Activated CD8-positive, alpha-beta T cell treated with anti-CD3 and anti-CD28 coated beads, Interleukin-2, amount 10 ng/mL, durations not matched to agents 7 days and 5 days (primary cell): Measurements from ENCODE around the gene NPM1. TPM values are rescaled to one million over a fixed set of nuclear protein-coding genes. Genes with fewer than 3 reads are reported as not detected.
"Not testable (repeated sequence)": the region's sequence is repeated elsewhere in the genome, so short reads cannot be mapped to it uniquely, and the experiment has no call there.

Experiments used
- ATAC-seq: fragments of 150-1000 bp; cut with Tn5 transposase; one replicate; pipeline ENCODE4 v1.10.0; 2021; ENCODE audit warnings: moderate library complexity
- CTCF ChIA-PET: fragments of 350-600 bp; sonication (Branson Sonifier 250); formaldehyde crosslinking; loops from one replicate; lab custom pipeline; 2021; ENCODE audit warnings: antibody characterized with exemption; lab: Charles Lee
- POLR2A ChIA-PET: fragments of 350-600 bp; sonication (Branson Sonifier 250); formaldehyde crosslinking; loops from one replicate; lab custom pipeline; 2021; ENCODE audit warnings: antibody characterized with exemption; lab: Charles Lee
- DNase-seq: peaks from one replicate; pipeline ENCODE4 v3.0.0-alpha.2; 2020
- H3K27ac Mint-ChIP-seq: one replicate; pipeline ENCODE4 v1.8.0; 2021; ENCODE audit warnings: mild to moderate bottlenecking, mixed read lengths
- H3K27me3 Mint-ChIP-seq: one replicate; pipeline ENCODE4 v1.8.0; 2021; ENCODE audit warnings: low read depth, mixed read lengths
- H3K36me3 Mint-ChIP-seq: one replicate; pipeline ENCODE4 v1.8.0; 2021; ENCODE audit warnings: low read depth, mixed read lengths
- H3K4me1 Mint-ChIP-seq: one replicate; pipeline ENCODE4 v1.8.0; 2021; ENCODE audit warnings: low read depth, mixed read lengths
- H3K4me3 Mint-ChIP-seq: one replicate; pipeline ENCODE4 v1.8.0; 2021; ENCODE audit warnings: mild to moderate bottlenecking, mixed read lengths
- H3K9me3 Mint-ChIP-seq: one replicate; pipeline ENCODE4 v1.8.0; 2022; ENCODE audit warnings: mixed read lengths; ENCODE audit not compliant: insufficient read depth
- total RNA-seq, 2 experiments: library from RNA; stranded (reverse); gene quantifications; one replicate each; pipeline ENCODE4 v1.2.3, GENCODE V29; 2021

The NPM1 gene
- total RNA-seq, 2 experiments from 2014 or later: 1,308 to 1,394 TPM

- not testable (repeated sequence) for H3K27me3 Mint-ChIP-seq, H3K4me3 Mint-ChIP-seq, DNase-seq, H3K27ac Mint-ChIP-seq, H3K9me3 Mint-ChIP-seq, ATAC-seq
- Mint-ChIP-seq H3K4me1 (peaks cover 41% of the 10 kb centered on the region), H3K36me3 (peaks cover 65% of the 10 kb centered on the region)
- POLR2A ChIA-PET: interaction anchor here (0.6 to 1.0 kb wide), 3 partner anchors 10 to 782 kb away, joined by 3 to 5 read pairs (median 4); no protein-coding TSS in a partner anchor
- CTCF ChIA-PET: interaction anchor here (1.5 kb wide), 1 partner anchor 9 kb away, joined by 3 read pairs; no protein-coding TSS in a partner anchor
Observed at GRCh38 chr5:171398660-171399059, 11.0 kb downstream of the NPM1 start.

GRCh38 chr5:171400169-171400568 lies 12.5 kb downstream of the NPM1 start:
- Mint-ChIP-seq H3K4me3 (no peak overlapping the region), H3K27ac (no peak overlapping the region), H3K27me3 (no peaks in the 10 kb centered on the region), H3K9me3 (no peaks in the 10 kb centered on the region), H3K36me3 (peaks cover 59% of the 10 kb centered on the region), H3K4me1 (peaks cover 37% of the 10 kb centered on the region)
- ChIA-PET CTCF (no interaction called here), POLR2A (no interaction called here)
- ATAC-seq (no peak), DNase-seq (no peak)

GRCh38 chr5:171401167-171401947 lies 13.7 kb downstream of the NPM1 start:
- POLR2A ChIA-PET: interaction anchor here (1.0 kb wide), 1 partner anchor 9 kb away, joined by 3 read pairs; no protein-coding TSS in a partner anchor
- CTCF ChIA-PET: interaction anchor here (0.6 kb wide), 1 partner anchor 1117 kb away, joined by 3 read pairs; no protein-coding TSS in a partner anchor
- Mint-ChIP-seq H3K27me3 (no peaks in the 10 kb centered on the region), H3K4me1 (peaks cover 38% of the 10 kb centered on the region), H3K36me3 (peaks cover 64% of the 10 kb centered on the region), H3K4me3 (no peak overlapping the region), H3K9me3 (no peaks in the 10 kb centered on the region), H3K27ac (no peak overlapping the region)
- DNase-seq (no peak), ATAC-seq (no peak)

GRCh38 chr5:171402751-171403150 lies 15.1 kb downstream of the NPM1 start:
- peaks cover 34% of the 10 kb centered on the region for H3K4me1 Mint-ChIP-seq
- DNase-seq, POLR2A ChIA-PET, ATAC-seq, H3K4me3 Mint-ChIP-seq, H3K27ac Mint-ChIP-seq, CTCF ChIA-PET, H3K9me3 Mint-ChIP-seq, H3K27me3 Mint-ChIP-seq: not testable (repeated sequence)
- H3K36me3 Mint-ChIP-seq: peaks cover 65% of the 10 kb centered on the region

GRCh38 chr5:171405615-171406014 lies 18.0 kb downstream of the NPM1 start:
- Mint-ChIP-seq H3K36me3 (peaks cover 65% of the 10 kb centered on the region), H3K27ac (no peak overlapping the region), H3K4me3 (no peak overlapping the region), H3K4me1 (peaks cover 35% of the 10 kb centered on the region), H3K9me3 (no peaks in the 10 kb centered on the region), H3K27me3 (no peaks in the 10 kb centered on the region)
- DNase-seq (no peak), ATAC-seq (no peak)
- CTCF ChIA-PET: interaction anchor here (0.8 to 1.9 kb wide), 8 partner anchors 9 to 1092 kb away, joined by 3 to 8 read pairs (median 4); partner anchors contain the start of gene FGF18
- POLR2A ChIA-PET: interaction anchor here (1.2 kb wide), 1 partner anchor 17 kb away, joined by 4 read pairs; no protein-coding TSS in a partner anchor

GRCh38 chr5:171407234-171407633 lies 19.6 kb downstream of the NPM1 start:
- CTCF ChIA-PET: interaction anchor here (3.2 kb wide), 1 partner anchor 11 kb away, joined by 18 read pairs; the partner anchor contains the start of gene FGF18
- no peak for ATAC-seq
- no peaks in the 10 kb centered on the region for H3K27me3 Mint-ChIP-seq
- H3K4me1 Mint-ChIP-seq: peaks cover 29% of the 10 kb centered on the region
- H3K36me3 Mint-ChIP-seq: peaks cover 67% of the 10 kb centered on the region
- no peak for DNase-seq
- no peaks in the 10 kb centered on the region for H3K9me3 Mint-ChIP-seq
- POLR2A ChIA-PET: no interaction called here
- no peak overlapping the region for H3K27ac Mint-ChIP-seq
- no peak overlapping the region for H3K4me3 Mint-ChIP-seq

- DNase-seq (peak; percentile 14), ATAC-seq (peak; percentile 14)
- ChIA-PET CTCF (interaction anchor here (0.6 to 3.2 kb wide), 2 partner anchors 9 to 66 kb away, joined by 6 to 18 read pairs; partner anchors contain the start of gene FGF18), POLR2A (interaction anchor here (0.7 to 1.2 kb wide), 2 partner anchors 9 to 1290 kb away, joined by 3 to 4 read pairs; no protein-coding TSS in a partner anchor)
- Mint-ChIP-seq H3K4me3 (no peak overlapping the region), H3K9me3 (no peaks in the 10 kb centered on the region), H3K27me3 (no peaks in the 10 kb centered on the region), H3K27ac (peak overlapping the region; percentile 34), H3K4me1 (peaks cover 29% of the 10 kb centered on the region), H3K36me3 (peaks cover 80% of the 10 kb centered on the region)
Observed at GRCh38 chr5:171409164-171410136, 21.8 kb downstream of the NPM1 start.

- CTCF ChIA-PET: no interaction called here
- Mint-ChIP-seq H3K4me1 (peaks cover 29% of the 10 kb centered on the region), H3K27ac (peak overlapping the region; percentile 34), H3K9me3 (no peaks in the 10 kb centered on the region), H3K4me3 (no peak overlapping the region), H3K36me3 (peaks cover 76% of the 10 kb centered on the region), H3K27me3 (no peaks in the 10 kb centered on the region)
- POLR2A ChIA-PET: interaction anchor here (1.2 kb wide), 1 partner anchor 8 kb away, joined by 3 read pairs; no protein-coding TSS in a partner anchor
- ATAC-seq (no peak), DNase-seq (no peak)
Observed at GRCh38 chr5:171410181-171410580, 22.5 kb downstream of the NPM1 start.

- Mint-ChIP-seq H3K9me3 (no peaks in the 10 kb centered on the region), H3K27ac (no peak overlapping the region), H3K27me3 (no peaks in the 10 kb centered on the region), H3K36me3 (peaks cover 56% of the 10 kb centered on the region), H3K4me1 (peaks cover 15% of the 10 kb centered on the region), H3K4me3 (no peak overlapping the region)
- ChIA-PET POLR2A (no interaction called here), CTCF (no interaction called here)
- no peak for ATAC-seq
- no peak for DNase-seq
Observed at GRCh38 chr5:171412186-171412585, 24.5 kb downstream of the NPM1 start.

- no peak for DNase-seq
- H3K36me3 Mint-ChIP-seq: peaks cover 45% of the 10 kb centered on the region
- no peaks in the 10 kb centered on the region for H3K9me3 Mint-ChIP-seq
- CTCF ChIA-PET: no interaction called here
- ATAC-seq: no peak
- POLR2A ChIA-PET: interaction anchor here (1.6 to 2.0 kb wide), 2 partner anchors 20 to 25 kb away, joined by 4 to 6 read pairs; no protein-coding TSS in a partner anchor
- H3K4me3 Mint-ChIP-seq: no peak overlapping the region
- H3K27ac Mint-ChIP-seq: no peak overlapping the region
- no peaks in the 10 kb centered on the region for H3K27me3 Mint-ChIP-seq
- H3K4me1 Mint-ChIP-seq: peaks cover 9% of the 10 kb centered on the region
Observed at GRCh38 chr5:171413153-171413910, 25.7 kb downstream of the NPM1 start.
